ENCODE data around the gene ZNF579.
A peak's percentile ranks its signal among the peaks of the same experiment; 100 is the strongest.

The ZNF579 gene

GRCh38 chr19:55606817-55607216, 26.2 kb upstream of the ZNF579 start:
- Histone ChIP-seq H3K9ac (ENCODE audit: low read depth, low read length) (peak overlapping the region; percentile 97; the same call in 1 of the 2 replicates), H3K27ac (ENCODE audit: low read length) (peak overlapping the region; percentile 15), H3K27me3 (ENCODE audit: insufficient read depth, low read length) (no peaks in the 10 kb centered on the region), H3K4me1 (ENCODE audit: insufficient read depth, low read length) (peaks cover 5% of the 10 kb centered on the region; the same call in 1 of the 2 replicates), H3K36me3 (ENCODE audit: insufficient read depth, low read depth, low read length) (peaks cover 21% of the 10 kb centered on the region; the same call in 1 of the 2 replicates), H3K4me3 (ENCODE audit: low read length) (peak overlapping the region; percentile 97), H3K9me3 (ENCODE audit: insufficient read depth, low read depth, low read length) (no peaks in the 10 kb centered on the region)

DNA sequence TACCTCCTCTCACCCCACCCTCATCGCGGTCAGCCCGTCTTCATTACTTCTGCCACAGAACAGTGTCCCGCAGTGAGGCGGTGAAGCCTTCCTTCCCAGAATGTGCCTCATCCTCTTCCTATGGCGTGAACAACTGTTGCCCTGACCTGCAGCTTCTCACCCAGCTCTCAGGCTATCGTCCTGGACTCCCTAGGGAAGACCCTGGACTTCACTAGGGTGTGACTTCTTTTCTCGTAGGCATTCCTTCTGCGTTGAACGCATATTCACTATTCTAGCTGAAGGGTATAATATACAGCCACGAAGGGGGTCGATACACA, 25.8 kb upstream of the ZNF579 start:
- H3K4me1 ChIP-seq (ENCODE audit: insufficient read depth, low read length) = peaks cover 5% of the 10 kb centered on the region; the same call in 1 of the 2 replicates
- H3K9ac ChIP-seq (ENCODE audit: low read depth, low read length) = peak overlapping the region; percentile 97; the same call in 1 of the 2 replicates
- H3K36me3 ChIP-seq (ENCODE audit: insufficient read depth, low read depth, low read length) = peaks cover 21% of the 10 kb centered on the region; the same call in 1 of the 2 replicates
- peak overlapping the region; percentile 15 for H3K27ac ChIP-seq (ENCODE audit: low read length)
- H3K27me3 ChIP-seq (ENCODE audit: insufficient read depth, low read length) = no peaks in the 10 kb centered on the region
- H3K4me3 ChIP-seq (ENCODE audit: low read length) = peak overlapping the region; percentile 97
- H3K9me3 ChIP-seq (ENCODE audit: insufficient read depth, low read depth, low read length) = no peaks in the 10 kb centered on the region

DNA sequence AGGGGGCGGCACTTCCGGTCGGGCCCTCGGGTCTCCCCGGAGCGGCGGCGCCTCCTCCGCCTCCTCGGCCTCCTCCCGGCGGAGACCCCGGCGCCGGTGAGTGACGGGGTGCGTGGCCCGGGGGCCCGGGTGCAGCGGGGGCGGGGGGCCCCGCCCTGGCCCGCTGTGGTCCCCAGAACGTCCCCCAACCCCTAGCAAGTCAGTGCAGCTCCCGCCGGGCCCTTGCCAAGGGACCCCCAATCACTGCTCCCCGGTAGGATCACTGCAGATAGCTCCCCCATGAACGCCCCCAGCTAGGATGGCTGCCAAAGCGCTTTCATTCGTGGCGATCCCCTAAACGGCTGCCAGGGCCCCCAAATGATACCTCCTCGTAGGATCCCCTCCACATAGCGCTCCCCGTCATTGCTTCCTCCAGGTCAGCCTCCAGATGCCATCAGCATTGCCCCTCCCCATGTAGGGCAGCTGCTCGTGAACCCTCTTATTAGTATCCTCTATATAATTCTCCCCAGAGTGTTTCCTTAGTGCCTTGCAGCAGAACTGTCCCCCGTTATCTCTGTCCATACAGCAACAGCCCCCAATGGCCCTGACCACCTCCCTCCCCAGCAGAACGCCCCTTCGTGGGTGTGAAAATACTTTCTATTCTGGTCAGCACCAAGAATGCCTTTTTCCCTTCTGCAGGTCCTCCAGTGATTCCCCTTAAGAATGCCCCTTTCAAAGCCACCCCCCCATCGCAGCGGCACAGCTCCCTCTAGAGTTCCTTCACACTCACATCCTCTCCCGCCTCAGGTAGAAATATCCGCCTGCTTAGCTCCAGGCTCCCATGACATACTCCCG, 25.2 kb upstream of the ZNF579 start, which contains the start of gene ZNF865:
TSS of gene ZNF865 (plus strand) at position 11 of the 834 bp plus-strand sequence. CDS start 7,972 bp downstream, outside the sequence.
- Histone ChIP-seq H3K9ac (ENCODE audit: low read depth, low read length) (peak within 1 kb of the TSS; percentile 97), H3K36me3 (ENCODE audit: insufficient read depth, low read depth, low read length) (peaks cover 21% of the 10 kb centered on the region; the same call in 1 of the 2 replicates), H3K27ac (ENCODE audit: low read length) (peak within 1 kb of the TSS; percentile 67), H3K27me3 (ENCODE audit: insufficient read depth, low read length) (no peaks in the 10 kb centered on the region), H3K9me3 (ENCODE audit: insufficient read depth, low read depth, low read length) (no peaks in the 10 kb centered on the region), H3K4me1 (ENCODE audit: insufficient read depth, low read length) (peaks cover 9% of the 10 kb centered on the region; the same call in 1 of the 2 replicates), H3K4me3 (ENCODE audit: low read length) (peak within 1 kb of the TSS; percentile 97)

DNA sequence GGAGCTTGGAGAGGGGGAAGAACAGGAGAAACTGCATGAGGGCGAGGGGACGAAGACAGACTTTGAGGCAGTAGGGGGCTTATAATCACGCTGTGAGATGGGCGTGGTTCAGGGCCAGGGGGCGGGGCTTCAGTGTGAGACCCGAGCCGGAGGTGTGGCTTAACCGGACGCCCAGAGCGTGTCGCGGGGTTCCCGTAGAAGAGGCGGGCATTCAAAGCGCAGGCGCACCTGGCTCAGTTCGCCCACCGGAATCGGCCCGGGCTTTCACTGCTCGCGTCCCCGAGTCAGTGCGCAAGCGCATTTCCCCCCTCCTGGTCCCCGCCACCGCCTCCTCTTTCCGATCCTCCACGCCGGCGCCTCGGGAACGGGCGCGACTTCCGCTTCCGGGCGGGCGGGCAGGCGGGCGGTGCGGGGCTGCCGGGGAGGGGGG, 24.6 kb upstream of the ZNF579 start:
- peaks cover 10% of the 10 kb centered on the region; the same call in 1 of the 2 replicates for H3K4me1 ChIP-seq (ENCODE audit: insufficient read depth, low read length)
- peak overlapping the region; percentile 78; the same call in 1 of the 2 replicates for H3K9ac ChIP-seq (ENCODE audit: low read depth, low read length)
- H3K9me3 ChIP-seq (ENCODE audit: insufficient read depth, low read depth, low read length) = no peaks in the 10 kb centered on the region

GRCh38 chr19:55603581-55604292, 23.1 kb upstream of the ZNF579 start:
- Histone ChIP-seq H3K27ac (ENCODE audit: low read length) (no peak overlapping the region), H3K36me3 (ENCODE audit: insufficient read depth, low read depth, low read length) (peaks cover 9% of the 10 kb centered on the region; the same call in 1 of the 2 replicates), H3K27me3 (ENCODE audit: insufficient read depth, low read length) (no peaks in the 10 kb centered on the region), H3K9me3 (ENCODE audit: insufficient read depth, low read depth, low read length) (no peaks in the 10 kb centered on the region), H3K4me3 (ENCODE audit: low read length) (no peak overlapping the region; the same call in 1 of the 2 replicates), H3K9ac (ENCODE audit: low read depth, low read length) (peak overlapping the region; percentile 25; the same call in 1 of the 2 replicates), H3K4me1 (ENCODE audit: insufficient read depth, low read length) (peaks cover 10% of the 10 kb centered on the region; the same call in 1 of the 2 replicates)

More for the DNA sequence above, 24.6 kb upstream of the ZNF579 start:
- H3K36me3 ChIP-seq (ENCODE audit: insufficient read depth, low read depth, low read length) = peaks cover 20% of the 10 kb centered on the region; the same call in 1 of the 2 replicates
- no peaks in the 10 kb centered on the region for H3K27me3 ChIP-seq (ENCODE audit: insufficient read depth, low read length)
- H3K4me3 ChIP-seq (ENCODE audit: low read length) = peak overlapping the region; percentile 97; the same call in 1 of the 2 replicates
- H3K27ac ChIP-seq (ENCODE audit: low read length) = no peak overlapping the region

- Histone ChIP-seq H3K27ac (ENCODE audit: low read length) (no peak overlapping the region), H3K4me3 (ENCODE audit: low read length) (no peak overlapping the region), H3K36me3 (ENCODE audit: insufficient read depth, low read depth, low read length) (peaks cover 9% of the 10 kb centered on the region; the same call in 1 of the 2 replicates), H3K4me1 (ENCODE audit: insufficient read depth, low read length) (peaks cover 16% of the 10 kb centered on the region; the same call in 1 of the 2 replicates), H3K27me3 (ENCODE audit: insufficient read depth, low read length) (no peaks in the 10 kb centered on the region), H3K9me3 (ENCODE audit: insufficient read depth, low read depth, low read length) (no peaks in the 10 kb centered on the region), H3K9ac (ENCODE audit: low read depth, low read length) (peak overlapping the region; percentile 25; the same call in 1 of the 2 replicates)
Measured at GRCh38 chr19:55603115-55603514, 22.5 kb upstream of the ZNF579 start.

DNA sequence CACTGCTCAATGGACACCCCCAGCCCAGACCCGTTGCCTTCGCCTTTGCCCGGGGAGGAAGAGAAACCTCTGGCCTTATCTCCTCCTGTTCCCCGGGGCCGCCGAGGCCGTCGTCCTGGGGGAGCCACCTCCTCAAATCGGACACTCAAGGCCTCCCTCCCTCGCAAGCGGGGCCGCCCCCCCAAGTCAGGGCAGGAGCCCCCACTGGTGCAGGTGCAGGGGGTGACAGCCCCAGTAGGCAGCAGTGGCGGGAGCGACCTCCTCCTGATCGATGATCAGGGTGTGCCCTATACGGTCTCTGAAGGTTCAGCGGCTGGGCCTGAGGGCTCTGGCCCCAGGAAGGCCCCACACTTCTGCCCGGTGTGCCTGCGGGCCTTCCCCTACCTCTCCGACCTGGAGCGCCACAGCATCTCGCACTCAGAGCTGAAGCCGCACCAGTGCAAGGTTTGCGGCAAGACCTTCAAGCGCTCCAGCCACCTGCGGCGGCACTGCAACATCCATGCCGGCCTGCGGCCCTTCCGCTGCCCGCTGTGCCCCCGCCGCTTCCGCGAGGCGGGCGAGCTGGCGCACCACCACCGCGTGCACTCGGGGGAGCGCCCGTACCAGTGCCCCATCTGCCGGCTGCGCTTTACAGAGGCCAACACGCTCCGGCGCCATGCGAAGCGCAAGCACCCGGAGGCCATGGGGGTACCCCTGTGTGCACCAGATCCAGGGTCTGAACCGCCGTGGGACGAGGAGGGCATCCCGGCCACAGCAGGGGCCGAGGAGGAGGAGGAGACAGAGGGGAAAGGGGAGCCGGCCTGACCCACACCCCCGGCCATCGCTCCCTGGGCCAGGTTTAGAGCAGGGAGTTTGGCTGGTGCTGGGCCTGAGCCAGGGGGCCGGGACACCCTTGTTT, 21.7 kb upstream of the ZNF579 start:
- Histone ChIP-seq H3K27ac (ENCODE audit: low read length) (no peak overlapping the region), H3K9ac (ENCODE audit: low read depth, low read length) (no peak overlapping the region)

DNA sequence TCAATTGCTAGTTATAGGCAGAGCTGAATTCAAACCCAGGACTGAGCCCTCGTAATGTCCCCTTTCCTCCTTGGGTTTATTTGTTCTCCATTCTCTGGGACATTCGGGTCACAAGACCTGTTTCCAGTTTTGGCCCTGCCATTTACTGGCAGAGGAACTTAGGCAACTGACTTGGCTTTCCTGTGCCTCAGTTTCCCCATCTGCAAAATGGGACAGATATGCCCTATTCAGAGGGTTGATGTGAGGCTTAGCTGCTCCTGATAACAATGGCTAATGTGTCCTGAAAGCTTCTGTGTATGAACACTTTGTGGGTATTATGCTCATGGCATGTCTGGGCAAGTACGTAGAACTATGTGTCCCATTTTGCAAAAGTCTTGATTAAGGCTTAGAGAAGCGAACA, 20.4 kb upstream of the ZNF579 start:
- Histone ChIP-seq H3K36me3 (ENCODE audit: insufficient read depth, low read depth, low read length) (peaks cover 10% of the 10 kb centered on the region), H3K27me3 (ENCODE audit: insufficient read depth, low read length) (no peaks in the 10 kb centered on the region), H3K9ac (ENCODE audit: low read depth, low read length) (peak overlapping the region; percentile 78; the same call in 1 of the 2 replicates), H3K27ac (ENCODE audit: low read length) (no peak overlapping the region), H3K9me3 (ENCODE audit: insufficient read depth, low read depth, low read length) (no peaks in the 10 kb centered on the region), H3K4me1 (ENCODE audit: insufficient read depth, low read length) (peaks cover 12% of the 10 kb centered on the region; the same call in 1 of the 2 replicates), H3K4me3 (ENCODE audit: low read length) (peak overlapping the region; percentile 71)

More for the DNA sequence above, 21.7 kb upstream of the ZNF579 start:
- H3K27me3 ChIP-seq (ENCODE audit: insufficient read depth, low read length) = no peaks in the 10 kb centered on the region
- H3K4me3 ChIP-seq (ENCODE audit: low read length) = no peak overlapping the region
- no peaks in the 10 kb centered on the region for H3K9me3 ChIP-seq (ENCODE audit: insufficient read depth, low read depth, low read length)
- H3K4me1 ChIP-seq (ENCODE audit: insufficient read depth, low read length) = peaks cover 17% of the 10 kb centered on the region; the same call in 1 of the 2 replicates
- peaks cover 4% of the 10 kb centered on the region; the same call in 1 of the 2 replicates for H3K36me3 ChIP-seq (ENCODE audit: insufficient read depth, low read depth, low read length)

GRCh38 chr19:55600662-55601028, 20.0 kb upstream of the ZNF579 start:
- H3K9ac ChIP-seq (ENCODE audit: low read depth, low read length) = peak overlapping the region; percentile 78; the same call in 1 of the 2 replicates
- peak overlapping the region; percentile 50 for H3K27ac ChIP-seq (ENCODE audit: low read length)
- peaks cover 12% of the 10 kb centered on the region; the same call in 1 of the 2 replicates for H3K4me1 ChIP-seq (ENCODE audit: insufficient read depth, low read length)
- H3K36me3 ChIP-seq (ENCODE audit: insufficient read depth, low read depth, low read length) = peaks cover 14% of the 10 kb centered on the region
- no peaks in the 10 kb centered on the region for H3K9me3 ChIP-seq (ENCODE audit: insufficient read depth, low read depth, low read length)
- no peaks in the 10 kb centered on the region for H3K27me3 ChIP-seq (ENCODE audit: insufficient read depth, low read length)
- H3K4me3 ChIP-seq (ENCODE audit: low read length) = peak overlapping the region; percentile 71

- Histone ChIP-seq H3K27ac (ENCODE audit: low read length) (peak within 1 kb of the TSS; percentile 60), H3K36me3 (ENCODE audit: insufficient read depth, low read depth, low read length) (peaks cover 20% of the 10 kb centered on the region), H3K9ac (ENCODE audit: low read depth, low read length) (peak within 1 kb of the TSS; percentile 88), H3K4me1 (ENCODE audit: insufficient read depth, low read length) (peaks cover 12% of the 10 kb centered on the region; the same call in 1 of the 2 replicates), H3K4me3 (ENCODE audit: low read length) (peak within 1 kb of the TSS; percentile 76), H3K27me3 (ENCODE audit: insufficient read depth, low read length) (no peaks in the 10 kb centered on the region), H3K9me3 (ENCODE audit: insufficient read depth, low read depth, low read length) (no peaks in the 10 kb centered on the region)
Measured at GRCh38 chr19:55599842-55600661, 19.4 kb upstream of the ZNF579 start, which contains the start of gene ZNF524. Gene ZNF524, plus strand, starts transcription at chr19:55600288. Its CDS starts 1,825 bp downstream, at chr19:55602113.
